NCI-H82 (cell line): ENCODE measurements around the gene MIEF2.
A peak's percentile ranks its signal among the peaks of the same experiment; 100 is the strongest.
"Not testable (repeated sequence)": the region's sequence is repeated elsewhere in the genome, so short reads cannot be mapped to it uniquely, and the experiment has no call there.

Experiments
- DNase-seq: peaks from one replicate; lab custom pipeline; 2025; lab: John Stamatoyannopoulos, UW

MIEF2 gene

GRCh38 chr17:18260332-18261145 is at the start of gene MIEF2:
TSS of gene MIEF2 (plus strand) at chr17:18260662. CDS start at chr17:18262721, 2,059 bp downstream.
- DNase-seq, result peak; percentile 97

GRCh38 chr17:18213666-18214270 is 46.7 kb upstream of the MIEF2 start:
- peak; percentile 35 for DNase-seq

GRCh38 chr17:18216906-18217305 is 43.6 kb upstream of the MIEF2 start:
- DNase-seq, result not testable (repeated sequence)

- peak; percentile 87 for DNase-seq
Observed at GRCh38 chr17:18217412-18218015, 42.9 kb upstream of the MIEF2 start.

- no peak for DNase-seq
Observed at GRCh38 chr17:18218756-18219415, 41.6 kb upstream of the MIEF2 start.

GRCh38 chr17:18224053-18224386 is 36.4 kb upstream of the MIEF2 start:
- no peak for DNase-seq

GRCh38 chr17:18224387-18225120 is 35.9 kb upstream of the MIEF2 start:
- DNase-seq, result peak; percentile 66

- DNase-seq, result peak; percentile 99
Observed at GRCh38 chr17:18225121-18225641, 35.3 kb upstream of the MIEF2 start, which contains the start of gene LLGL1. TSS of gene LLGL1 (plus strand) at chr17:18225635. CDS start at chr17:18225683, 48 bp downstream.

- peak; percentile 66 for DNase-seq
Observed at GRCh38 chr17:18225642-18226283, 34.7 kb upstream of the MIEF2 start.

- DNase-seq, result peak; percentile 52
Observed at GRCh38 chr17:18226284-18226945, 34.0 kb upstream of the MIEF2 start.

GRCh38 chr17:18227635-18228034 is 32.8 kb upstream of the MIEF2 start:
- DNase-seq, result no peak

- no peak for DNase-seq
Observed at GRCh38 chr17:18228176-18228682, 32.2 kb upstream of the MIEF2 start.

- no peak for DNase-seq
Observed at GRCh38 chr17:18229254-18229653, 31.2 kb upstream of the MIEF2 start.

- DNase-seq, result no peak
Observed at GRCh38 chr17:18229771-18230170, 30.7 kb upstream of the MIEF2 start.

- DNase-seq, result no peak
Observed at GRCh38 chr17:18230288-18231141, 29.9 kb upstream of the MIEF2 start.

- DNase-seq, result no peak
Observed at GRCh38 chr17:18231164-18231563, 29.3 kb upstream of the MIEF2 start.

GRCh38 chr17:18233803-18234518 is 26.5 kb upstream of the MIEF2 start:
- no peak for DNase-seq

- DNase-seq, result no peak
Observed at GRCh38 chr17:18234853-18235380, 25.5 kb upstream of the MIEF2 start.
